Mesodermal cell (in vitro differentiated cells): ENCODE data around the gene ASPG.

ENCODE experiments used
- H3K27ac ChIP-seq: 2 replicates; pipeline ENCODE4 v1.7.0; 2013; ENCODE audit warnings: mild to moderate bottlenecking, low read depth, low read length, moderate library complexity; ENCODE audit not compliant: severe bottlenecking
- H3K36me3 ChIP-seq: 2 replicates; pipeline ENCODE4 v1.7.1; 2013; ENCODE audit warnings: mild to moderate bottlenecking, low read length, moderate library complexity; ENCODE audit not compliant: control insufficient read depth, insufficient read depth
- H3K4me1 ChIP-seq: one replicate; pipeline ENCODE4 v1.7.1; 2013; ENCODE audit warnings: mild to moderate bottlenecking, low read length; ENCODE audit not compliant: insufficient read depth, control insufficient read depth, poor library complexity, severe bottlenecking
- H3K4me3 ChIP-seq: 2 replicates; pipeline ENCODE4 v1.7.0; 2013; ENCODE audit warnings: low read length, control low read depth, mild to moderate bottlenecking; ENCODE audit not compliant: insufficient read depth, poor library complexity, severe bottlenecking; ENCODE audit errors: extremely low read depth
- H3K9me3 ChIP-seq: 2 replicates; pipeline ENCODE4 v1.7.1; 2013; ENCODE audit warnings: mild to moderate bottlenecking, low read length, moderate library complexity; ENCODE audit not compliant: control insufficient read depth
- WGBS, 2 experiments: methylation state at CpG; one replicate each; pipeline ENCODE4 v1.1.5; 2013; ENCODE audit warnings: missing lambda C conversion rate in 2 of 2; ENCODE audit not compliant: insufficient coverage in 2 of 2; 5-methylcytosine and 5-hydroxymethylcytosine counted together

ASPG gene

GRCh38 chr14:104094709-104095425 lies 9.4 kb downstream of the ASPG start:
- Histone ChIP-seq H3K36me3 (no peaks in the 10 kb centered on the region), H3K27ac (no peak overlapping the region), H3K4me3 (no peak overlapping the region), H3K4me1 (no peaks in the 10 kb centered on the region), H3K9me3 (no peaks in the 10 kb centered on the region)
- 51 to 55% methylated on average over 33 to 34 of the region's 35 CpGs for WGBS, 2 experiments

- Histone ChIP-seq H3K4me1 (no peaks in the 10 kb centered on the region), H3K9me3 (no peaks in the 10 kb centered on the region), H3K27ac (no peak overlapping the region), H3K36me3 (no peaks in the 10 kb centered on the region), H3K4me3 (no peak overlapping the region)
- 92 to 93% methylated on average over 28 to 29 of the region's 31 CpGs for WGBS, 2 experiments
Measured at GRCh38 chr14:104095426-104096310, 10.2 kb downstream of the ASPG start.

GRCh38 chr14:104096318-104096717 lies 10.8 kb downstream of the ASPG start:
- 88 to 90% methylated on average over 14 of the region's 14 CpGs for WGBS, 2 experiments
- Histone ChIP-seq H3K27ac (no peak overlapping the region), H3K9me3 (no peaks in the 10 kb centered on the region), H3K4me1 (no peaks in the 10 kb centered on the region), H3K4me3 (no peak overlapping the region), H3K36me3 (no peaks in the 10 kb centered on the region)

GRCh38 chr14:104096751-104097700 lies 11.5 kb downstream of the ASPG start:
- no peaks in the 10 kb centered on the region for H3K4me1 ChIP-seq
- H3K36me3 ChIP-seq, result no peaks in the 10 kb centered on the region
- no peak overlapping the region for H3K4me3 ChIP-seq
- H3K27ac ChIP-seq, result no peak overlapping the region
- no peaks in the 10 kb centered on the region for H3K9me3 ChIP-seq
- 78 to 87% methylated on average over 13 to 20 of the region's 25 CpGs for WGBS, 2 experiments

- no peak overlapping the region for H3K4me3 ChIP-seq
- no peaks in the 10 kb centered on the region for H3K9me3 ChIP-seq
- WGBS, 2 experiments, result 92 to 93% methylated on average over 20 to 24 of the region's 25 CpGs
- no peaks in the 10 kb centered on the region for H3K4me1 ChIP-seq
- no peak overlapping the region for H3K27ac ChIP-seq
- no peaks in the 10 kb centered on the region for H3K36me3 ChIP-seq
Measured at GRCh38 chr14:104098272-104099095, 13.0 kb downstream of the ASPG start.

- Histone ChIP-seq H3K27ac (no peak overlapping the region), H3K9me3 (no peaks in the 10 kb centered on the region), H3K4me3 (no peak overlapping the region), H3K4me1 (no peaks in the 10 kb centered on the region), H3K36me3 (no peaks in the 10 kb centered on the region)
- 91 to 92% methylated on average over 19 to 23 of the region's 26 CpGs for WGBS, 2 experiments
Measured at GRCh38 chr14:104099096-104100041, 13.9 kb downstream of the ASPG start.

- Histone ChIP-seq H3K4me1 (no peaks in the 10 kb centered on the region), H3K9me3 (no peaks in the 10 kb centered on the region), H3K4me3 (no peak overlapping the region), H3K27ac (no peak overlapping the region), H3K36me3 (no peaks in the 10 kb centered on the region)
- WGBS, 2 experiments, result 91 to 92% methylated on average over 20 to 23 of the region's 23 CpGs
Measured at GRCh38 chr14:104100171-104101085, 14.9 kb downstream of the ASPG start.

- Histone ChIP-seq H3K9me3 (no peaks in the 10 kb centered on the region), H3K27ac (no peak overlapping the region), H3K36me3 (no peaks in the 10 kb centered on the region), H3K4me3 (no peak overlapping the region), H3K4me1 (no peaks in the 10 kb centered on the region)
- 84 to 86% methylated on average over 10 to 14 of the region's 16 CpGs for WGBS, 2 experiments
Measured at GRCh38 chr14:104101086-104101621, 15.7 kb downstream of the ASPG start.
